NCI-H69 (cell line): ENCODE data around the gene NANOGP8.
"Not testable (repeated sequence)": the region's sequence is repeated elsewhere in the genome, so short reads cannot be mapped to it uniquely, and the experiment has no call there.

Source experiments
- DNase-seq: peaks from one replicate; lab custom pipeline; 2025; lab: John Stamatoyannopoulos, UW

Gene NANOGP8

DNA sequence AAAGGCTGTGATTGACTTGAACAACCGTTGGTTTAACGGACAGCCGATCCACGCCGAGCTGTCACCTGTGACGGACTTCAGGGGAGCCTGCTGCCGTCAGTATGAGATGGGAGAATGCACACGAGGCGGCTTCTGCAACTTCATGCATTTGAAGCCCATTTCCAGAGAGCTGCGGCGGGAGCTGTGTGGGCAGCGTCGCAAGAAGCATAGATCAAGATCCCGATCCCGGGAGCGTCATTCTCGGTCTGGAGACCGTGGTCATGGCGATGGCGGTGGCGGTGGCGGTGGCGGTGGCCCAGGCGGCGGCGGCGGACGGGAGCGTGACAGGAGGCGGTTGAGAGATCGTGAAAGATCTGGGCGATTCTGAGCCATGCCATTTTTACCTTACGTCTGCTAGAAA, 7.8 kb upstream of the NANOGP8 start:
- DNase-seq = no peak

DNA sequence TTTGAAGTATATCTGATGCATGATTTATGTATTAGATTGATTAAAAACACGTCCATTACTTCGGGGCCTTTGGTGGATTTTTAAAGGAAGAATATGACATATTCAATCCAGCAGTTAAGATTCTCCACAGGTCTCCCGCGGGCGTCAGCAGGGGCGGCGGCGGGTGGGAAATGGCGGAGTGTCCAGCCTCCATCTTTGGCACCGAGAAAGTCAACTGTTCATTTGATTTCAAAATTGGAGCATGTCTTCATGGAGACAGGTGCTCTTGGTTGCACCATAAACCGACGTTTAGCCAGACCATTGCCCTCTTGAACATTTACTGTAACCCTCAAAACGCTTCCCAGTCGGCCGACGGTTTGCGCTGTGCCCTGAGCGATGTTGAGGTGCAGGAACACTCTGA, 7.2 kb upstream of the NANOGP8 start:
- no peak for DNase-seq

DNA sequence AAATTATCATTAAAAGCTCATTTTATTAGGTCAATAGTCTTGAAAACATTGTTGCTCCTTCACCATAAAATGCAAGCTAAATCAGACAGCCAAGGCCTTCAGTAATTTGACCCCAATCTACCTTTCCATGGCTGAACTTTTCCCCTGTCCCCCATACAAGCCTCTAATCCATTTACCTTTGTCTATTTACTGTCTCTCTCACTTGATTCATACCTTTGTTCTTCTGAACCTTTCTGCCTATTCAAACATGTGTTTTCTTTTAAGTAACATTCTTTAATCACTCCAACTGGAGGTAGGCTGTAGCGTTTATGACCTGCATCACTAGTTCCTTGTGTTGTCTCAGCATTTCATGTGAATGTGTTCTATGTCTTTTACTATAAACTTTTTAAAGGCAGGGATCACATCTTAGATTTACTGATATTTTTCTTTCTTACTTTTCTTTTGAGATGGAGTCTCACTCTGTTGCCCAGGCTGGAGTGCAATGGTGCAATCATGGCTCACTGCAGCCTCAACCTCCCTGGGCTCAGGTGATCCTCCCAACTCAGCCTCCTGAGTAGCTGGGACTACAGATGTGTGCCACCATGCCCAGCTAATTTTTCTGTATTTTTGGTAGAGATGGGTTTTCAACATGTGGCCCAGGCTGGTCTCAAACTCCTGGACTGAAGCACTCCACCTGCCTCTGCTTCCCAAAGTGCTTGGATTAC, 5.2 kb upstream of the NANOGP8 start:
- DNase-seq = no peak

DNA sequence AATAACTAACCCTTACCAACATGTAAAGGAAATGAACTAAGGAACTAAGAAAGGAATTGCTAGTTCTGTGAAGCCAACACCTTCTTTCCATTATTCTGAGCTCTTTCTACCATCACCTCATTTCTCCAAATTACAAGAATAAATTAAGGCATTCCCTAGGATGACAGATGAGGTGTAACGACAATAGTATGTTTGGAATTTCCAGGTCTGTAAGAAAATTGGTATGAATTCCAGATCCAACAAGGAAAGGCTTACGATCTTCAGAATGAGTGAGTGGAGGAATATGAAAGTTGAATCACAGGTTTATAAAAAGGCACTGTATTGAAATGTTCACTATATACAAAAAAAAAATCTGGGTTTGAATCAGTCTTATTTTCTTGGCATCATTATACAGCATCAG, 4.5 kb upstream of the NANOGP8 start:
- DNase-seq = no peak

DNA sequence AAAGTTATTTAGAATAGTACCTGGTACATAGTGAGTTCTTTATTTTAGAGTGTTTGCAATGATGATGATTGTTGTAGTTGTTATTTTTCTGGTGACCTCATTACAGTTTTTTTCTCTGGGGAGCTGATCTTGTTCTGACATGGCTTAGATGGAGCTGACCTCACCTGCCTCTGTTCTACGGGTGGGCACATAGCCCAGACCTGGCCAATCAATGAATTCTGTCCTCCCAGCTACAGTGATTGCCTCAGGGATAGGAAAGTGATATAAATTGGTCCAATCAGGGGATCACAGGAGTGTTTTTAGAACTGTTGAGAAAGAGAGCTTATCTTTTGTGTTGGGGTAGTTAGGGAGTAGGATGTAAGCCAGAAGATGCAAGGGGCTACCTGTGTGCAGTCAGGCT, 3.2 kb upstream of the NANOGP8 start:
- DNase-seq = no peak

DNA sequence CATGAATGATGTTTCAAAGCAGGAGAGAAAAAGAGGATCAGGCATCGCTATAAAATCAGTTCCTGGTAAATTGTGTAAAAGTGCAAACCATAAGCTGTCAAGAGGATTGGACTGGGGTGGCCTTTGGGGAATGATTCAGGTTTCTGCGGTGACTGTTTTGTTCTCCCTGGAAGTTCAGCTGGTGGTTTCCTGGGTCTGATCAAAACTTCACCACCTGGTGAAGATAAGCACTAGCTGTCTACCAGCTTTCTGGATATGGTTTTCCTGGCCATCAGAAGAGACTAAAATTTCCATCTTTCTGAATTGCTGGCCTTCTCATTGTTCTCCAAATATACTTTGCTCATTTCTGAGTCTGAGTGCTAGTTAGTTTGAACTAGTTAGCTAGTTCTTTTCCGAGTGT, 2.7 kb upstream of the NANOGP8 start:
- DNase-seq = no peak

DNA sequence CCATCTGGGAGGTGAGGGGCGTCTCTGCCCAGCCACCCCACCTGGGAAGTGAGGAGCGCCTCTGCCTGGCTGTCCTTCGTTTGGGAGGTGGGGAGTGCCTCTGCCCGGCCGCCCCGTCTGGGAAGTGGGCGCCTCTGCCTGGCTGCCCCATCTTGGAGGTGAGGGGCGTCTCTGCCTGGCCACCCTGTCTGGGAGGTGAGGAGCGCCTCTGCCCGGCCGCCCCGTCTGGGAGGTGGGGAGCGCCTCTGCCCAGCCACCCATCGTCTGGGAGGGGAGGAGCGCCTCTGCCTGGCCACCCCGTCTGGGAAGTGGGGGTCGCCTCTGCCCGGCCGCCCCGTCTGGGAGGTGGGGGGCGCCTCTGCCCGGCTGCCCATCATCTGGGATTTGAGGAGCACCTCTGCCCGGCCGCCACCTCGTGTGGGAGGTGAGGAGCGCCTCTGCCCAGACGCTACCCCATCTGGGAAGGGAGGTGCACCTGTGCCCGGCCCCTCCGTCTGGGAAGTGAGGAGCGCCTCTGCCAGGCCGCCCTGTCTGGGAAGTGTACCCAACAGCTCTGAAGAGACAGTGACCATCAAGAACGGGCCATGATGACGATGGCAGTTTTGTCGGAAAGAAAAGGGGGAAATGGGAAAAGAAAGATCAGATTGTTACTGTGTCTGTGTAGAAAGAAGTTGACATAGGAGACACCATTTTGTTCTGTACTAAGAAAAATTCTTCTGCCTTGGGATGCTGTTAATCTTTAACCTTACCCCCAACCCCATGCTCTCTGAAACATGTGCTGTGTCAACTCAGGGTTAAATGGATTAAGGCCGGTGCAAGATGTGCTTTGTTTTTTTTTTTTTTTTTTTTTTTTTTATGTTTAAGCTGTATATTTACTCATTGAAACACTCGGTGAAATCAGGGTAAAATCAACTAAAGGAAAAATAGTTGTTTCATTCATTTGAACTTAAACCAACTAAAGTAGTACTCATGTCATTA, 2.4 kb downstream of the NANOGP8 start:
- DNase-seq = not testable (repeated sequence)

DNA sequence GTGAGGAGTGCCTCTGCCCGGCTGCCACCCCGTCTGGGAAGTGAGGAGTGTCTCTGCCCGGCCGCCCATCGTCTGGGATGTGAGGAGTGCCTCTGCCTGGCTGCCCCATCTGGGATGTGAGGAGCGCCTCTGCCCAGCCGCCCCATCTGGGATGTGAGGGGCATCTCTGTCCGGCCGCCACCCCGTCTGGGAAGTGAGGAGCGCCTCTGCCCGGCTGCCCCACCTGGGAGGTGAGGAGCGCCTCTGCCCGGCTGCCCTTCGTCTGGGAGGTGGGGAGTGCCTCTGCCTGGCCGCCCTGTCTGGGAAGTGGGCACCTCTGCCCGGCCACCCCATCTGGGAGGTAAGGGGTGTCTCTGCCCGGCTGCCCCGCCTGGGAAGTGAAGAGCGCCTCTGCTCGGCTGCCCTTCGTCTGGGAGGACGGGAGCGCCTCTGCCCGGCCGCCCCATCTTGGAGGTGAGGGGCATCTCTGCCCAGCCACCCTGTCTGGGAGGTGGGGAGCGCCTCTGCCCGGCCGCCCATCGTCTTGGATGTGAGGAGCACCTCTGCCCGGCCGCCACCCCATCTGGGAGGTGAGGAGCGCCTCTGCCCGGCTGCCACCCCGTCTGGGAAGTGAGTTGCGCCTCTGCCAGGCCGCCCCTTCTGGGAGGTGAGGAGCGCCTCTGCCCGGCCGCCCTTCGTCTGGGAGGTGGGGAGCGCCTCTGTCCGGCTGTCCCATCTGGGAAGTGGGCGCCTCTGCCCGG, 3.3 kb downstream of the NANOGP8 start:
- not testable (repeated sequence) for DNase-seq

DNA sequence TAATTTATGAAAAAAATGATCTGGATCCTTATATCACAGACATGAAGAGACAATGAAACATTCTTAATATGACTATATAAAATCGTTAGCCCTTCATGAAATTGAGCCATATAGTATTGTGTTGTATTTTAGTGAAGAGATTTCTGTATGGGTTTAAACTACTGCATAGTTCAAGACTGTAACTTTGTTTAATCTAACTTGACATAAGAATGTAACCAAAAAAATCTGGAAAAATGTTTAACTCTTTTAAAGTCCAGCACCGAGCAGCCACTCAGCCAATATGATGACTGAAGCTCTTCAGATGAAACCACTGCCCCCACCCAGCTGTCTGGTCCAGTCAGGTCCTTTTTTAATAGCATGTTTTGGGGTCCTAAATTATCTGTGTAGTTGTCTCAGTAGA, 4.9 kb downstream of the NANOGP8 start:
- no peak for DNase-seq

DNA sequence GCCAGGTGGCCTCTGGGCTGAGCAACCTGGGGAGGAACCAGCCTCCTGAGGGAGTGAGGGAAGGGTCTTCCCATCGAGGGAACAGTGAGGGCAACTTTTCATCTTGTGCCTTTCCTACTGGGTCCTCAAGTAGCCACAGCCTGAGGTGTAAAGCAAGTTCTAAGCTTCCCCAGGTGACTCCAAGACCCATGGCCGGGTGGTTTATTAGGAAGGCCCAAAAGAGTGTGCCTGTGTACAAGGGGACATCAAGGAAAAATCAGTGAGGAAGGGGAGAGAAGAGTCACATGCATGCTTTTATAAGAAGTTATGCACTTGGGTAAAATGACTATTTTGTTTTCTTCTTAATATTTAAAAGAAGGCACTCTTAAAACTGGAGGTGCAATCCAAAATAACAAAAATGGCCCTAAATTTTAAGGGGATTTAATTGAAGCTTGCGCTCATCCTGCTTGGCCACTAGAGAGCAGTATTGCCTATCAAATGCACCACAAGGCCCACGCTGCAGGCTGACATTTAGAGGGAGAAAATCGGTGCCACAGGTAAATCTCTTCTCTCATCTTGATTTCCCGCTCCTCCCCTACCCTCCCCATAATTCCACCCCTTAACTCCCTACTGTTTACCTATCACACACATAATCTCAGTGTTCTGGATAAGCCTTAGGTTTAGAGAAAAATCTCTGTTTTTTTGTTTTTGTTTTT, 6.7 kb downstream of the NANOGP8 start:
- peak; percentile 88 for DNase-seq

DNA sequence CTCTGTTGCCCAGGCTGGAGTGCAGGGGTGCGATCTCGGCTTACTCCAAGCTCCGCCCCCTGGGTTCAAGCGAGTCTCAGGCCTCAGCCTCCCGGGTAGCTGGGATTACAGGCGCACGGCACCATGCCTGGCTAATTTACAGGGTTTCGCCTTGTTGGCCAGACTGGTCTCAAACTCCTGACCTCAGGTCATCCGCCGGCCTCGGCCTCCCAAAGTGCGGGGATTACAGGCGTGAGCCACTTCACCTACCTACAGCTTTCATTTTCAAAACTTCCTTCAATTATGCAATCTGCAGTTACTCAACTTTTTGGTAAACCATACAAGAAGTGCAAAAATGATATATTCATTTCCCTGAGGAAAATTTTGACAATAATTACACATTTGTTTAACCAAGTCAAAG, 14.0 kb downstream of the NANOGP8 start:
- no peak for DNase-seq

DNA sequence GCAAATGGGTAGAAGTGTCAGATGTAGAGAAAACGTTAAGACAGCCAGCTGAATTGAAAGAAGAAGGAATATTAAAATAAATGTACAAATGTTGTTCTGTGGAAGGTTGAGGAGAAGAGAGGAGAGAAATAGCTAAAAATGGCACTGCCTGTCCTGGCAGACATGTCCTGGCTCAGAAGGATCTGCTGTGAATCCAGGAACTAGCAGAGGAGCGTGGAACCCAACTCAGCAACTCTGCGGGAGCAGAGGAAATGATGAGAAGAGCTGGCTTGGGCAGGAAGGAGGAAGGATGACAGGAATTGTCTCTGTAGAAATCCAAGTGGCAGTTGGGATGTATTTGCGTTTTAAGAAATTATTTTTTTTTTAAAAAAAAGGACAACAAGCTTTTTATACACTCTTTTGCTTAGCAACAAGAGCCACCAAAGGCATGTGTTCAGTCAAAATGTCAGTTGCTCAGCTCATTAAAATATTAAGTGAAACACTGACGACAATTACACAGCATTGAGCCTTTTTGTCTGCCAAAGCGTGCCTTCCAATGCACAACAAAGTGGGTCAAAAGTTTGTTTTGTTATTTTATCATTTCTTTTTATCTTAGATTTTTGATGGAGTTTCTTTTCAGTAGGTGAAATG, 16.1 kb downstream of the NANOGP8 start:
- no peak for DNase-seq

DNA sequence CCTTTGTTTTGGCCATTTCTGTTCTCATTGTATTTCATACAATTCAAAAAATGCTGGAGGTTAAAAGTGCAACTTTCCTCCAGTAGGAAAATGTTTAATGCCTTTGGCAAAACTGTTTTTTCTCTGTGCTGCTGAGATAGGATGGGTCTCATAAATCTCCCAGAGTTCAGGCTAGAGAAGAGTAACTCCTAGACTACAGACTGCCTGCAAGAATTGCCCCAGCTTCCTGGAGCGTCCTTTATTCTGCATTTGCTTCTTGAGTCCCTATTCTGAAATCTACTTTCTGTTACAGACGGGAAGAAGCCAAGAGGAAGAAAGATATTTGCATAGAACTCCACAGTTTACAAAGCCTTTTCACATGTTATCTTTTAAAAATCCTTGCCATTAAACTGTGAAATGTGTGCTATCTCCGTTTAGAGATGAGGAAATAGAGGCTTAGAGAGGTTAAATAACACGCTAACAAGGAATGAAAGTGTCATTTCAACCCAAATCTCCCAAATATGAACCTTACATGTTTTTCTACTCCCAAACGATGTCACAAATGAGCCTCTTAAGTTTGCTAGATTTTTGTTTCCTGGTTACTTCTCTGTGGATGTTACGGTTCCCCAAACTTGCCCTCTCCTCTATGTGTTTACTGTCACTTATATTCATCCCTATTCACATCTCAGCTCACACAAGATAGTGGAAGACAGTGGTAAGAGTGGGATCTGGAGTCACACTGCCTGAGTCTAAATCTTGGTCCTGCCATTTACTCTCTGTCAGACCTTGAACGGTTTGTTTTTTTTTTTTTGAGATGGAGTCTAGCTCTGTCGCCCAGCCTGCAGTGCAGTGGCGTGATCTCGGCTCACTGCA, 17.4 kb downstream of the NANOGP8 start:
- DNase-seq = no peak

DNA sequence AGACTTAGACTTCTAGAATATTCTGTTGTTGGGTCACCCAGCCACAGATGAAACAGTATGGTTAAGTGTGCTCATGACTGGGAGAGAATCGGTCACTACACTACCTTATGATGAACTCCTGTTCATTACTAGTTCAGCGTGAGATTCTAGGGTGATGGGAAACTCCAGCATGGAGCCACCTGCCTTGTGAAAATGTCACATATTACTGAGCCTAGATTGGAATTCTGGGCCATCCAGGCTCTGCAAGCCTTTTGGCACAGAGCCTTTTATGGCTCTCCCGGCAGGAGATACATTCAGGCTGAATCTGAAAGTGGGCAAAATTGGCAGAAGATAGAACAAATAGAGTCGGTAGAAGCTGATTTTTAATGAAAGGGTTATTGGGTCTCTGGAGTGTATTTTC, 19.0 kb downstream of the NANOGP8 start:
- no peak for DNase-seq

DNA sequence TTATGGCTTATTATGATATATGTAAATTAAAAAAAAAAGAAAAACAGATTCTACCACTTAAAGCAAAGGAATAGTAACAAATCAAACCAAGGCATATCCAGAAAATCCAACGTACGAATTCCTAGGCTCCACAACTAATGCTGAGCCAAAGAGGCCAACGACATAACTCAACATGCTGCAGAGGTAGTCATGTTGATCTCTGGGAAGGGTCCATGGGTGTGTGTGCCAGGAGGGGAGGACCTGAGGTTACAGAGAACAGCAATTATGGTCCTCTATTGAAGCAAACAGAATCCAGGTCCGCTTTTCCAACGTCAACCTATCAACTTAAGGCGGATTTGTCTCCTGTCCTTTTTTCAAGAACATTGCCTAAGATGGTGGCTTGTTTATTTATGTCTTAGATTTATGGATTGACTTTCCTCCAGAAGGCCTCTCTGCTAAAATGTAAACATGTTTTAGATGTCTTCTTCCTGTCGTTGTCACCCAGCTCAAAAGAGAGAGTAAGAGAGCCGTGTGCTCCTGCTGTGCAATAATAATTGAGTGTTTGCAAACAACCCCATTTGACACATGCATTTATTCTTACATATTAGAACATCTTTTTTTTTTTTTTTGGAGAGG, 20.4 kb downstream of the NANOGP8 start:
- peak; percentile 74 for DNase-seq

DNA sequence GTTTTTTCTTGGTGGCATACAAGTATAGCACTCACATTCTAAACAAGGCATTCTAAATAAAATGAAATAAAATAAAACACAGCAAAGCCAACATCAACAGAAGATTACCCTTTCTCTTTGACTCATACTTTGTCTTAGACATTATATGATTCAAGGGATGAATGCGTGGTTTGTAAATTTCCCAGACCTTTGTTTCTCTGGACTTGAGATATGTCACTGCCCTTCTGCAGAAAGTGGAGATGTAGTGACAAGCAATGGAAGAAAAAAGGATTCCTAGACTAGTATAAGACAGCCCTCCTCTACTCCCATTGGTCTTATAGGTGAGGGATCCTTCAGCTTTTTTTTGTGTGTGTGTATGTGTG, 22.4 kb downstream of the NANOGP8 start:
- DNase-seq = no peak

DNA sequence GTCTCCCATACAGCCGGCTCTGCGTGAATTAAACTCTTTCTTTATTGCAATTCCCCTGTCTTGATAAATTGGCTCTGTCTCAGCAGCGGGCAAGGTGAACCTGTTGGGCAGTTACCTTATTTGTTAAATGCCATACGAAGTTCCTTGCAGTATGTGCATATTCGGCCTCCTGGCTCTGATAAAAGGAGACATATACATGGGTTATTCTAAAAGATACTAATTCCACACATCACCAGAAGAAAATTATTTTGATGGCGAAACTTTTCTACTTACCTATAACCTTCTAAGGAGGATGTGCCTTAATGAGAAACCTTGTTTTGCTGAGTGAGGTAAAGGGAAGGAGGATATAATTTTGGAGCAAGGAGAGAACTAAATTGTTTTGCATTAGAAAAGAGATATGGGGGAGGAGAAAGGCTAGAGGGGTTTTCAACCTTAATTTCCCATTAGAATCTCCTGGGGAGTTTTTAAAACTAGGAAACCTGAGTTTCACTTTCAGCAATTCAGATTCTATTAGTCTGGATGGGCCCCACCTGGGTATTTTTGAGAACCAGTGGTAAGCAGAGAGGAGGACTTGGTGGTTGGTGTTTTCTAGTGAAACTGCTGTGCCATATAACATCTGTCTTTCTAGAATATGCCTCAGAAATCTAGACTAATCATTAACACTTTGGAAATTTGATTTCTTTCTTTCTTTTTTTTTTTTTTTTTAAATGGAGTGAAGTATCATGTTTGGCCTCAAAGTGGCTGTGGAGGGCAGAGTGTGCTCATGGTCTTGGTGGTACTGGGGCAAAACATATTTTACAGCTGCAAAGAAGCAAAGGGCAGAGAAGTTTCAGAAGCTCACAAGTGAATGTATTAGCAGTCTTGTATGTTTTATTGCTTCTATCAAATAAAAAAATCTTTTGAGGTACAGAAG, 23.0 kb downstream of the NANOGP8 start:
- DNase-seq = no peak

DNA sequence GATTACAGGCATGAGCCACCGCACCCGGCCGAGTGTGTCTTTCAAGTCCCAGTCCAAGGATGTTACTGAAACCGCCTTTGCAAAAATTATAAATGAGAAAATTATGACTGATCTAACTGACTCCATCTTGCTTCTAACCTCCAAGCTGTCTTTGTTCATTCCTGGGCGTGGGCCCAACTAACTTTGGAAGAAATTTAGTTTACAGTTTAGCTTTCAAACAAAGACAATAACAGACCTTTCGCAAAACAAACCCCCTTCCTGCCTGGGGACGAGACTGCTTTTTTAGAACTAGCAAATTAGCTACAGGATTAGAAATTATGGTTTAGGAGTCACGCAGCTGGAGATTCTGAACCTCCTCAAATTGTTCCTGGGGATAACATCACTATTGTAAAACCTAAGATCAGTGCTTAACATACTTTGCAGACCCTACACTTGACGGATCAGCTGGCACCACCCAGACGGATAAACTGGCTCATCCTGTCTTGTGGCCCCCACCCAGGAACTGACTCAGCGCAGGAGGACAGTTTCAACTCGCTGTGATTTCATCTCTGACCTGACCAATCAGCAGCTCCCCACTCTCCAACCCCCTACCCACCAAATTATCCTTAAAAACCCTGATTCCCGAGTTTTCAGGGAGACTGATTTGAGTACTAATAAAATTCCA, 23.8 kb downstream of the NANOGP8 start:
- DNase-seq = no peak

DNA sequence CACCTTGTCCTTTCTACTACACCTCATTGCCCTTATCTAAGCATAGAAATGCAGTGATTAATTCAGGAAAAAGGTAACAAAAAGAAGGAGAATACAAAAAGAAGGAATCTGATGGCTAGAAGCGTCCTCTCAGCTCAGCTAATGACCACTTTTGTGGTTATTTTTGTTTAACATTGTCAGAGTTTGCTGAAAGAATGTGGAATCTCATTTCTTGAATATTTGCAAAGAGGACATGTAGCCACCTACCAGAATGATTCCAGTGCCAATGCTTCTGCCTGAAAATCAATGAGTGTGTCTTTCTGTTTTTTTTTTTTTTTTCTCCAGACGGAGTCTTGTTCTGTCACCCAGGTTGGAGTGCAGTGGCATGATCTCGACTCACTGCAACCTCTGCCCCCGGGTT, 24.5 kb downstream of the NANOGP8 start:
- no peak for DNase-seq
